ENCODE measurements around the gene TRAF6. TPM values are rescaled to one million over a fixed set of nuclear protein-coding genes. Genes with fewer than 3 reads are reported as not detected.

Gene TRAF6
- total and polyA plus RNA-seq, 9 of the 15 experiments (the other 6 are each of a cell fraction or from before 2014, with no cell fraction given) = 2.0 to 13.1 (median 8.2) TPM

DNA sequence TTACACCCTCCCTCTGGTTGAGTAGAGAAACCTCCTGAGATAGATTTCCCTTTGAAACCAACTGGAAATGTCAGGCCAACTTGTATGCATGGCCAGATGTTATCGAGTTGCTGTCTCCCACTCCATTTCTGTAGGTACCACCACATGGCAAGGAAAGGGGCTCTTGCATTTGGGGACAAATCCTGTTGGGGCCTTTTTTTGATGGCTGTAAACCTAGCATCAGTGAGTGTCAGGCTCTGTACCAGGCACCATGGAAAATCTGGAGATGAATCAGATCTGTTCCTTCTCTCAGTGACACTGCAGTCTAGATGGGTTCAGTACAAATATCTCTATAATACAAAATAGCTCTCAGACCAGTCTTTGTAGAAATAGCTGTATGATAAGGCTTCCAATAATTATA, 58.4 kb downstream of the TRAF6 start:
- TF ChIP-seq HNRNPK (IDR thresholded peaks at IDR 0.05; ENCODE audit: low read depth, low read length, poor library complexity, severe bottlenecking) (no peak), GTF2E2 (tag; IDR thresholded peaks at IDR 0.05) (no peak), RBM25 (IDR thresholded peaks at IDR 0.05; ENCODE audit: low read depth, low read length, severe bottlenecking) (peak; percentile 84), SIX5 (IDR thresholded peaks at IDR 0.05; ENCODE audit: borderline replicate concordance in 1 of 2, insufficient read depth in 1 of 2, low read depth in 1 of 2, low read length in 2 of 2) (no peak), ZNF561 (CRISPR knock-in tag; conservative IDR thresholded peaks at IDR 0.05) (no peak), EP400 (IDR thresholded peaks at IDR 0.05) (no peak)
- ATAC-seq = no peak
- ChIA-PET CTCF (ENCODE audit: low intra/inter-chr PET ratio) (interaction anchor here (0.6 kb wide), 1 partner anchor 17 kb away, joined by 3 read pairs; no protein-coding TSS in a partner anchor), POLR2A (no interaction called here)
- Histone ChIP-seq H4K20me1 (replicated peaks; ENCODE audit: control insufficient read depth, insufficient read depth, low read length) (no peaks in the 10 kb centered on the region), H3K27me3 (ENCODE audit: control insufficient read depth in 2 of 2, insufficient read depth in 2 of 2, low read length in 2 of 2) (peaks cover 4 to 35% of the 10 kb centered on the region in 2 experiments; a peak in 4 of 5 replicates), H3K9me3 (replicated peaks; ENCODE audit: control insufficient read depth, insufficient read depth, low read depth, low read length) (no peaks in the 10 kb centered on the region), H3K4me3 (no peak overlapping the region), H3K36me3 (ENCODE audit: control insufficient read depth, insufficient read depth, low read length) (no peaks in the 10 kb centered on the region), H2AFZ (ENCODE audit: low read depth, low read length) (no peak overlapping the region), H3K27ac (ENCODE audit: extremely low read depth, low read depth, low read length) (no peak overlapping the region), H3K9me1 (ENCODE audit: control insufficient read depth, insufficient read depth, low read length) (no peaks in the 10 kb centered on the region), H3K4me2 (ENCODE audit: insufficient read depth, low read length) (no peak overlapping the region), H3K9ac (ENCODE audit: insufficient read depth in 1 of 2, low read depth in 2 of 2, low read length in 2 of 2) (no peak overlapping the region), H3K79me2 (ENCODE audit: control insufficient read depth, insufficient read depth, low read length) (no peaks in the 10 kb centered on the region), H3K4me1 (replicated peaks in 1 of 2; ENCODE audit: control insufficient read depth in 2 of 2, insufficient read depth in 2 of 2, low read length in 2 of 2) (peaks cover 6 to 13% of the 10 kb centered on the region in 2 experiments; a peak in 3 of 5 replicates)
- DNase-seq (ENCODE audit: extremely low read depth in 1 of 4, low spot score in 3 of 4) = no peak
- in situ Hi-C loops (cut with MboI) (no loop called here), intact Hi-C loops (cut with micrococcal nuclease) (no loop called here)
- no TSS peak for BruUV-seq (replicated peaks)
- 0% methylated on average over 1 of the region's 1 CpG for WGBS (ENCODE audit: insufficient coverage, low coverage, missing lambda C conversion rate)
- no peak for FAIRE-seq

DNA sequence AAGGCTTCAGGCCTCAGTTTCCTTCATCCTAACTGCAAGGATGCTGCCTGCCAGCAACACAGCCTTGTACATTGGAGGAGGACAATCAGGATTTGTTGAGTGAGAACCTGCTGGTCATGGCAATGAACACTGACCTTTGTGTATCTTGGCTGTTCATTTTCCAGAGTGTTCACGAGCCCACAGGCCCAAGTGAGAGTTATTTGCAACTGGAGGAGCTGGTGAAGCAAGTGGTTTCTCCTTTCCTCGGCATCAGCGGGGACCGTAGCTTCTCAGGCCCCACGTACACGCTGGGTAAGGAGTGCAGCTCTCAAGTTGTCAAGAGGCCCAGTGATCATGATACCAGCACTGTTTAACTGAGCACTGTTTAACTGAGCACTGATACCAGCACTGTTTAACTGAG, 59.0 kb downstream of the TRAF6 start:
- no peaks in the 10 kb centered on the region for H3K36me3 ChIP-seq (ENCODE audit: control insufficient read depth, insufficient read depth, low read length)
- H3K4me1 ChIP-seq (replicated peaks in 1 of 2; ENCODE audit: control insufficient read depth in 2 of 2, insufficient read depth in 2 of 2, low read length in 2 of 2) = peaks cover 6 to 13% of the 10 kb centered on the region in 2 experiments; a peak in 3 of 5 replicates
- H3K9me1 ChIP-seq (ENCODE audit: control insufficient read depth, insufficient read depth, low read length) = no peaks in the 10 kb centered on the region
- in situ Hi-C loops (cut with MboI) (no loop called here), intact Hi-C loops (cut with micrococcal nuclease) (no loop called here)
- no peak overlapping the region for H3K4me2 ChIP-seq (ENCODE audit: insufficient read depth, low read length)
- H3K27me3 ChIP-seq (ENCODE audit: control insufficient read depth in 2 of 2, insufficient read depth in 2 of 2, low read length in 2 of 2) = peaks cover 4 to 41% of the 10 kb centered on the region in 2 experiments; a peak in 4 of 5 replicates
- no peaks in the 10 kb centered on the region for H4K20me1 ChIP-seq (replicated peaks; ENCODE audit: control insufficient read depth, insufficient read depth, low read length)
- no peak for FAIRE-seq
- POLR2A ChIA-PET = no interaction called here
- DNase-seq (ENCODE audit: extremely low read depth in 1 of 4, low spot score in 3 of 4) = no peak
- no peaks in the 10 kb centered on the region for H3K79me2 ChIP-seq (ENCODE audit: control insufficient read depth, insufficient read depth, low read length)
- no peak overlapping the region for H3K4me3 ChIP-seq
- H3K9me3 ChIP-seq (replicated peaks; ENCODE audit: control insufficient read depth, insufficient read depth, low read depth, low read length) = no peaks in the 10 kb centered on the region
- no TSS peak for BruUV-seq (replicated peaks)
- CTCF ChIA-PET (ENCODE audit: low intra/inter-chr PET ratio) = no interaction called here
- H3K27ac ChIP-seq (ENCODE audit: extremely low read depth, low read depth, low read length) = no peak overlapping the region
- H3K9ac ChIP-seq (ENCODE audit: insufficient read depth in 1 of 2, low read depth in 2 of 2, low read length in 2 of 2) = no peak overlapping the region
- no peak for ATAC-seq
- H2AFZ ChIP-seq (ENCODE audit: low read depth, low read length) = no peak overlapping the region
- 15% methylated on average over 6 of the region's 6 CpGs for WGBS (ENCODE audit: insufficient coverage, low coverage, missing lambda C conversion rate)
- TF ChIP-seq MED1 (CRISPR knock-in tag; IDR thresholded peaks at IDR 0.05; ENCODE audit: borderline replicate concordance) (no peak), ZNF232 (CRISPR knock-in tag; IDR thresholded peaks at IDR 0.05) (no peak), CREBBP (IDR thresholded peaks at IDR 0.05; ENCODE audit: low read depth, low read length) (no peak)
- TF ChIP-seq, protein P1, sequence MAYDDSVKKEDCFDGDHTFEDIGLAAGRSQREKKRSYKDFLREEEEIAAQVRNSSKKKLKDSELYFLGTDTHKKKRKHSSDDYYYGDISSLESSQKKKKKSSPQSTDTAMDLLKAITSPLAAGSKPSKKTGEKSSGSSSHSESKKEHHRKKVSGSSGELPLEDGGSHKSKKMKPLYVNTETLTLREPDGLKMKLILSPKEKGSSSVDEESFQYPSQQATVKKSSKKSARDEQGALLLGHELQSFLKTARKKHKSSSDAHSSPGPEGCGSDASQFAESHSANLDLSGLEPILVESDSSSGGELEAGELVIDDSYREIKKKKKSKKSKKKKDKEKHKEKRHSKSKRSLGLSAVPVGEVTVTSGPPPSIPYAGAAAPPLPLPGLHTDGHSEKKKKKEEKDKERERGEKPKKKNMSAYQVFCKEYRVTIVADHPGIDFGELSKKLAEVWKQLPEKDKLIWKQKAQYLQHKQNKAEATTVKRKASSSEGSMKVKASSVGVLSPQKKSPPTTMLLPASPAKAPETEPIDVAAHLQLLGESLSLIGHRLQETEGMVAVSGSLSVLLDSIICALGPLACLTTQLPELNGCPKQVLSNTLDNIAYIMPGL (CRISPR knock-in tag; IDR thresholded peaks at IDR 0.05) = no peak
- TF ChIP-seq, protein P2, sequence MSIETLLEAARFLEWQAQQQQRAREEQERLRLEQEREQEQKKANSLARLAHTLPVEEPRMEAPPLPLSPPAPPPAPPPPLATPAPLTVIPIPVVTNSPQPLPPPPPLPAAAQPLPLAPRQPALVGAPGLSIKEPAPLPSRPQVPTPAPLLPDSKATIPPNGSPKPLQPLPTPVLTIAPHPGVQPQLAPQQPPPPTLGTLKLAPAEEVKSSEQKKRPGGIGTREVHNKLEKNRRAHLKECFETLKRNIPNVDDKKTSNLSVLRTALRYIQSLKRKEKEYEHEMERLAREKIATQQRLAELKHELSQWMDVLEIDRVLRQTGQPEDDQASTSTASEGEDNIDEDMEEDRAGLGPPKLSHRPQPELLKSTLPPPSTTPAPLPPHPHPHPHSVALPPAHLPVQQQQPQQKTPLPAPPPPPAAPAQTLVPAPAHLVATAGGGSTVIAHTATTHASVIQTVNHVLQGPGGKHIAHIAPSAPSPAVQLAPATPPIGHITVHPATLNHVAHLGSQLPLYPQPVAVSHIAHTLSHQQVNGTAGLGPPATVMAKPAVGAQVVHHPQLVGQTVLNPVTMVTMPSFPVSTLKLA (conservative IDR thresholded peaks at IDR 0.05) = no peak
